ENCODE data around the gene ANKRD11. TPM values are rescaled to one million over a fixed set of nuclear protein-coding genes. Genes with fewer than 3 reads are reported as not detected.
"Not testable (repeated sequence)": the region's sequence is repeated elsewhere in the genome, so short reads cannot be mapped to it uniquely, and the experiment has no call there.

Gene ANKRD11
- total RNA-seq, 3 donors from 2014 or later = 153 to 181 (median 162) TPM

DNA sequence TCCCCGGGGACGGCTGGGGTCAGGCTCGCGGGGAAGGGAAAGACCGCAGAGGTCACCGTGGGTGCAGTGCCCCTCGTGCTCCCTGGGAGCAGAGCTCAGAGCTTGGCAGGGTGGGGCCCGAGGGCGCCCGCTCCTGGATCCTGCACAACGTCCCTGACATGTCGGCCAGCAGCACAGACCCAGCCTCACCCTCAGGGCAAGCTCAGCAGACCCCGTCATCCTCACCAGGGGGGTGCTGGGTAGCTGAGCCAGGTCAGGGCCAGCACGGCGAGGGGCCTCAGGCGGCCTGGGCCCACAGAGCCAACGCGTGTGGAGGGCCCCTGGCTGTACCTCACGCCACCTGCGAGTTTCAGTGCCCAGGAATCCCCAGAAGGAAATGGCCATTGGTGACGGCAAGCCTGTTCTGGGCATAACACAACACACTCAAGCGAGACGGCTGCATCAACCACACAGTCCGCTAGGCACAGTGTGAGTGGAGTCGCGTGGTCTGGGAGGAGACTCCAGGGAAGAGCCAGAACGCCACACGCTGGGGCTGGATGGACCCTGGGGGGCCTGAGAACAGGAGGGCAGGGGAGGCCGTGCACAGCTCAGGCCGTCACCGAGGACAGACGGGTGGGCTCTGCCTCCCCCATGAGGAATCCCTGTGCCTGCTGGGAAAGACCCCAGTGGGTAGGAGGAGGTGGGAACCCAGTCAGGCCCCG, 212.6 kb downstream of the ANKRD11 start:
- Mint-ChIP-seq H3K4me1 (ENCODE audit: low read depth) (no peaks in the 10 kb centered on the region), H3K36me3 (ENCODE audit: insufficient read depth) (peaks cover 27% of the 10 kb centered on the region), H3K4me3 (no peak overlapping the region), H3K27me3 (ENCODE audit: low read depth) (no peaks in the 10 kb centered on the region), H3K9me3 (no peaks in the 10 kb centered on the region)
- ATAC-seq (no peak), DNase-seq (no peak)

DNA sequence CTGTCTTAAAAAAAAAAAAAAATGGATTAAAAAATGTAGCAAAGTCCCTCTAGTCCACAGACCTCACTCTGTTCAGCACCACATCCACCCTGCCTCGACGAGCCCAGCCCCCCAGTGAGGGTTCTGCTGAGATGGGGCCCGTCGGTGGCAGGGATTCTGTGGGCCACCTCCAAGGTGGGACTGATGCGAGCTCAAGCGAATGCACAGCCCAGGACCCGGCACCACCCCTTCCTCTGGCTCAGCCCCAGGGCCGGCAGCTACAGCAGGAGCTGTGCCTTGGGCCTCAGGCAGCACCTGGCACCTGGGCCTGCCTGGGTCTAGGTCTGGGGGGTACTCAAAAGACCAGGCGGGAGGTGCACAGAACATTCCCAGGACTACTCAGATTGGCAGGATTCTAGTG, 213.3 kb downstream of the ANKRD11 start:
- Mint-ChIP-seq H3K9me3 (no peaks in the 10 kb centered on the region), H3K4me3 (no peak overlapping the region), H3K27me3 (ENCODE audit: low read depth) (no peaks in the 10 kb centered on the region), H3K36me3 (ENCODE audit: insufficient read depth) (peaks cover 27% of the 10 kb centered on the region), H3K4me1 (ENCODE audit: low read depth) (no peaks in the 10 kb centered on the region)
- ATAC-seq (no peak), DNase-seq (no peak)

DNA sequence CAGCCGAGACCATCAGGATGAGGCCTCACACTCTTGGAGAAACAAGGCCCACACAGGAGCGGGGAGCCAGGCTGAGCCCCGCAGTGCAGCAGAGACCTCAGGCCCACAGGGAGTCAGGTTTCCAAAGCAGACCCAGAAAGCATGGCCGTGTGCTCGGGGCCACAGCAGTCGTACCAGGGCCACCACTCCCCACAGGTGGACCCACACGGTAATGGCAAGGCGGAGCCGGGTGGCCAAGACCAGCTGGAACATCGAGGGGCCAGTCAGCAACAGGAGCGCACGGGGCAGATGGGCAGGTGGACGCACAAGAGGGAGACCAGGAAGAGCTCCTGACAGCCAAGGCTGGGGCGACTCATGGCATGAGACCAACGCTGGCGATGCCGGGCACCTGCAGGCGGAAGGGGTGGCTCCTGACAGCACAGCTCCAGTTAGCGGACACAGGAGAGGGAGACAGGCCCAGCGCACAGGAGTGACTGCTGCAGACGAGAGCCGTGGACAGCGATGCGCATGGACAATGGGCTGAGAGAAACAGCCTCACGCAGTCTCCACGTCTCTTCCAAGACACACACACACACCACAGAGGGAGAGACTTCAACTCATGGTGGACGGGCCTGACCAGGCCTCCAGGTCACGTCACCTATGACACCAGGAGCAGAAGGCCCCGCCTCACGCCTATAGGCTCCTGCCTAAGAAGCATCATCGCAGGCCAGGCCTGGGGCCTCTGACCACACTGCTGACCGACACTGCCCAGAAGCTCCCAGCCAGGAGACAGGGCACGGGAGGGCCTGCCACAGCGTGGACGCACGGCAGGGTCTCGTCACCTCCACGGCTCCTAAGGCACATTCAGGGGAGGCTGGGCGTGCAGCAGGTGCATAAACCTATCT, 214.3 kb downstream of the ANKRD11 start:
- no peak for ATAC-seq
- Mint-ChIP-seq H3K27me3 (ENCODE audit: low read depth) (no peaks in the 10 kb centered on the region), H3K4me1 (ENCODE audit: low read depth) (no peaks in the 10 kb centered on the region), H3K36me3 (ENCODE audit: insufficient read depth) (peaks cover 32% of the 10 kb centered on the region), H3K4me3 (no peak overlapping the region), H3K9me3 (no peaks in the 10 kb centered on the region)
- no peak for DNase-seq

DNA sequence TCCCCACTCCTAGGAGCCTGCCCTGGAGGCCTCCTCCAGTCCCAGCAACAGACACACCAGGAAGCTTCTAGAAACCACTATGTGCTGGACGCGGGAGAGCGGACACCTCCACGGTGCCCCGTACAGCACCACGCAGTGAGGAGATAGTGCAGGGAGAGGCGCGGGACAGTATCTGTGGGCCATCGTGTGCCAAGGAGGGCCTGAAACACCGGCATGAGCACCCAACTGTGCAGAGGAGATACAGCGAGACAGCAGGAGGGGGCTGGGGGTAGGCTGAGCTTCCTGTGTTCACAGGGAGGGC, 215.1 kb downstream of the ANKRD11 start:
- Mint-ChIP-seq H3K9me3 (no peaks in the 10 kb centered on the region), H3K4me1 (ENCODE audit: low read depth) (no peaks in the 10 kb centered on the region), H3K4me3 (no peak overlapping the region), H3K36me3 (ENCODE audit: insufficient read depth) (peaks cover 28% of the 10 kb centered on the region), H3K27me3 (ENCODE audit: low read depth) (no peaks in the 10 kb centered on the region)
- DNase-seq (no peak), ATAC-seq (no peak)

DNA sequence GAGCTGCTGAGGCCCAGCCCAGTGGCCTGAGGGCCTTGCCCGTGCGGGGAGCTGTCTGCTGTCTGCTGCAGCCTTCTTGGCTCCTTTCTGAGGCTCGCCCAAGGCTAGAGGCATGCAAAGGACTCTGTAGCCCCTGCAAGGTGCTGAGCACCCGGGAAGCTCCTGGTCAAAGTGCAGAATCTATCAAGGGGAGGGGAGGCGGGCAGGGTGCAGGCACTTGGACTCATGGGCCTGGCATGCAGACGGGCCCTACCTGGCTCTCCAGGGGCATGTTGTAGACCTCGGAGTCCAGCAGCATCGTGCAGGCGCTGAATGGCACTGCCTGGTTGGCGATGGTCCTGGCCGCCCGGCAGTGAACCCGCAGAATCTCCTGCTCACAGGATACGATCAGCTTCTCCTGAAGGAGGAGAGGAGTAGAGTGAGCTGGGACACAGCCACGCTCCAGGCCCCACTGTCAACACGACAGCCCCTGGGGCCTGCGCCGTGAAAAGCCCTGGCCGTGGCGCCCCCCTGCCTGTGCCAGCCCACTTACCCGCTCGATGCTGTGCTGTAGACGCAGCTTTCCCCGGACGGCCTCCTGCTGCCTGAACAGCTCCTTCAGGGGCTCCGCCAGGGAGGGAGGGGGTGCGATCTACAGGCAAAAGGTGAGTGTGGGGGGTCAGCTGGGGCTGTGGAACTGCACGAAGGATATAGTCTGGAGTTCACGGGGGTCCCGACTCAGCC, 215.6 kb downstream of the ANKRD11 start:
- no peak for ATAC-seq
- no peaks in the 10 kb centered on the region for H3K27me3 Mint-ChIP-seq (ENCODE audit: low read depth)
- DNase-seq = no peak

DNA sequence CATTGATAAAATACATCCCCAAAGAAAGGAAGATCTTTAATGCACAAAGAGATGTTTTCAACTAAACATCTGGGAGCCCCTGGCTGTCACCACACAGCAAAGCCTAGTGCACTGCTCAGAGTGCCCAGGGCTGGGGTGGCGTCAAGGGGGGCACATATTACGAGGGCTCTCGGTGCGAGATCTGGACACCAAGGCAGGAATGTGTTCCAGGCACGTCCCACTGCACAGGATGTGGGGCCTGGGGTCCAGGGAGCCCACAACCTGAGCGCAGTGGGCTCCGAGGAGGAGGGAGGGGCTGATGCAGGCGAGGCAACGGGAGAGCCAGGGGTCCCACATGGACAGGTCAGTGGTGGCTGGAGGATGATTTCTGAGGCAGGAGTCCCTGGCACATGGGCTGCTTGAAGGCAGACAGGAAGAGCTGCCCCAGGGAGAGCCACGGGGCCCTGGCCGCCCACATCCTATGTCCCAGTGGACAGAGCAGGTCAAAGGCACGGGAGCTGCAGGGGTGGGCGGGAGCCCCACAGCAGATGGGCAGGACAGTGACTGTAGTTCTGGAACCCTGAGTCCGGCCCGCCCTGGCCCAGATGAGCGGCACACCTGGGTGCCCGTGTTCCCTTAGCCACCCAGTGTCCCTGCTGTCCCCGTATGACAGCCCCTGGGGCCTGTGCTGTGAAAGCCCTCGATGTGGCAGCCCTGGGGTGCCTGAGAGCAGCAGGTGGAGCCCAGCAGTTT, 216.5 kb downstream of the ANKRD11 start:
- ATAC-seq (no peak), DNase-seq (no peak)
- H3K4me1 Mint-ChIP-seq (ENCODE audit: low read depth) = no peaks in the 10 kb centered on the region
- no peaks in the 10 kb centered on the region for H3K27me3 Mint-ChIP-seq (ENCODE audit: low read depth)
- H3K9me3 Mint-ChIP-seq = no peaks in the 10 kb centered on the region
- peaks cover 28% of the 10 kb centered on the region for H3K36me3 Mint-ChIP-seq (ENCODE audit: insufficient read depth)
- H3K4me3 Mint-ChIP-seq = no peak overlapping the region

More for the DNA sequence above, 215.6 kb downstream of the ANKRD11 start:
- H3K36me3 Mint-ChIP-seq (ENCODE audit: insufficient read depth) = peaks cover 28% of the 10 kb centered on the region
- no peak overlapping the region for H3K4me3 Mint-ChIP-seq
- no peaks in the 10 kb centered on the region for H3K4me1 Mint-ChIP-seq (ENCODE audit: low read depth)
- no peaks in the 10 kb centered on the region for H3K9me3 Mint-ChIP-seq

DNA sequence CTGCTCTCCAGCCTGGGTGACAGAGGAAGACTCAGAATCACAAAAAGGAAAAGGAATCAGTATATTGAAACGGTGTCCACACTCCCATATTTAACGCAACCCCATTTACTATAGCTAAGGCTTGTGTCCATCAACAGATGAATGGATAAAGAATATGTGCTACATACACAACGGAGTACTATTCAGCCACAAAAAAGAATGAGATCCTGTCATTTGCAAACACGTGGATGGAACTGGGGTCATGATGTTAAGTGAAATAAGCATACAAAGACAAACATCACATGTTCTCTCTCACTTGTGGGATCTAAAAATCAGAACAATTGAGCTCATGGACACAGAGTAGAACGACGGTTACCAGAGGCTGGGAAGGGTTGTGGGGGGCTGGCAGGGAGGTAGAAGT, 217.7 kb downstream of the ANKRD11 start:
- DNase-seq (no peak), ATAC-seq (no peak)
- Mint-ChIP-seq H3K27me3 (ENCODE audit: low read depth) (no peaks in the 10 kb centered on the region), H3K4me3 (no peak overlapping the region), H3K36me3 (ENCODE audit: insufficient read depth) (peaks cover 27% of the 10 kb centered on the region), H3K9me3 (no peaks in the 10 kb centered on the region), H3K4me1 (ENCODE audit: low read depth) (no peaks in the 10 kb centered on the region)

DNA sequence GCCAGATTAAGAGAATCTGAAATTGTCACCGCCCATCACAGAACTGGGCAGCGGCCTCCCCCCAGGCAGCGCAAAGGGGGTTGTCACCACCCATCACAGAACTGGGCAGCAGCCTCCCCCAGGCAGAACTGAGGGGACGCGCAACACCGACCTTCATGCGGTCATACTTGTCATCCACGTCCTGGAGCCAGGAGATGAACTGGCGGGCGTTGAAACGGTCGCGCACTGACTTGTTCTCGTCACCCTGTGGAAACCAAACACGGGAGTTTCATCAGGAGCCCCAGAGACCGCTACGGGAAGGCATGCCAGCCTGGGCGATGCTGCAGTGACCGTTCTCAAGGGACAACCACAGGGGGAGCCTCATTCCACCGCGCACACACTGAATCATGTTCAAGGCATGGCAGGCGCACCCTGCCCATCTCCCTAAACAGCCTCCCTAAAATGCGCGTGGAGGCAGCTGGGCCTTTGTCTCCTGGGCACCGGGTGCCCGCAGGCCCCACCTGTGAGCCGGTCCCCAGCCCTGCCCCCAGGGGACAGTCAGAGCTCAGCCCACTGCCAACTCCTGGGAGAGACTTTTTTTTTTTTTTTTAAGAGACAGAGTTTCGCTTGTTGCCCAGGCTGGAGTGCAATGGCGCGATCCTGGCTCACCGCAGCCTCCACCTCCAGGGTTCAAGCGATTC, 219.6 kb downstream of the ANKRD11 start:
- DNase-seq (no peak), ATAC-seq (no peak)
- Mint-ChIP-seq H3K4me3 (no peak overlapping the region), H3K9me3 (no peaks in the 10 kb centered on the region), H3K4me1 (ENCODE audit: low read depth) (no peaks in the 10 kb centered on the region), H3K27me3 (ENCODE audit: low read depth) (no peaks in the 10 kb centered on the region), H3K36me3 (ENCODE audit: insufficient read depth) (peaks cover 22% of the 10 kb centered on the region)

DNA sequence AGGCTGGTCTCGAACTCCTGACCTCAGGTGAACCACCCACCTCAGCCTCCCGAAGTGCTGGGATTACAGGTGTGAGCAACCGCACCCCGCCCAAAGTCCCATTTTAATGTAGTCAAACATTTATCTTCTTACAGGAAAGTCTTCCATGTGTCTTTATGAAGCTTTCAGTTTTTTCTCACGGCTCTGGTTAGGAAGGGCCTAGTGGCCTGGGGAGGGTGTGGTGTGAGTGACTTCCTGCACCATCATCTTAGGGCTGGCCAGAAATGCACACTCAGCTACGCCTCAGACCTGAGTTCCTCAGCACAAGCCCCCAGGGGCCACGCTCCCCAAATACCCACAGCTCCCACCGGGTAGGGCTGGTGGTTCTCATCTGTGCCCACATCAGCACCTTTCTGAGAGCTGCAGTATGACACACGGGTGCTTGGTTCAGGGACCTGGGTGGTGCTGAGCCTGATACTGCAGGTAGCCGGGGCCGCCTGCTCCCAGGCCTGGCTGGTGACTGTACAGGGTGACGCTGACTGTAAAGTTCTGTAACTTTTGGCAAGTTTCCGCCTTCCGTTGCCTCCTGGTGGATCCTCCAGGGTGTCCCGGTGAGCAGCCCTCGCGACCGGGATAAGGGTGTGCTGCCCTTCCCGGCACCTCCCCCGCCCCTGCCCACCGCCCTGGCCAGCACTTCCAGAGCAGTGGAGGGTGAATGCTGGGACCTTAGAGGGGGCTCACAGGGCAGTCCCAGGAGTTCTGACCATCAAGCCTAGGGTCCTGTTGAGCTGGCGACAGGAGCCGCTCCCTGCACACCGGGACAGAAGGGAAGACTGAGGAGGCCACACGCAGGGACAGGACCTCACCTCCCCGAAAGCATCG, 220.3 kb downstream of the ANKRD11 start:
- no peak for ATAC-seq
- no peak for DNase-seq
- H3K4me1 Mint-ChIP-seq (ENCODE audit: low read depth) = no peaks in the 10 kb centered on the region
- H3K9me3 Mint-ChIP-seq = no peaks in the 10 kb centered on the region
- peaks cover 23% of the 10 kb centered on the region for H3K36me3 Mint-ChIP-seq (ENCODE audit: insufficient read depth)
- H3K4me3 Mint-ChIP-seq = no peak overlapping the region
- H3K27me3 Mint-ChIP-seq (ENCODE audit: low read depth) = no peaks in the 10 kb centered on the region

DNA sequence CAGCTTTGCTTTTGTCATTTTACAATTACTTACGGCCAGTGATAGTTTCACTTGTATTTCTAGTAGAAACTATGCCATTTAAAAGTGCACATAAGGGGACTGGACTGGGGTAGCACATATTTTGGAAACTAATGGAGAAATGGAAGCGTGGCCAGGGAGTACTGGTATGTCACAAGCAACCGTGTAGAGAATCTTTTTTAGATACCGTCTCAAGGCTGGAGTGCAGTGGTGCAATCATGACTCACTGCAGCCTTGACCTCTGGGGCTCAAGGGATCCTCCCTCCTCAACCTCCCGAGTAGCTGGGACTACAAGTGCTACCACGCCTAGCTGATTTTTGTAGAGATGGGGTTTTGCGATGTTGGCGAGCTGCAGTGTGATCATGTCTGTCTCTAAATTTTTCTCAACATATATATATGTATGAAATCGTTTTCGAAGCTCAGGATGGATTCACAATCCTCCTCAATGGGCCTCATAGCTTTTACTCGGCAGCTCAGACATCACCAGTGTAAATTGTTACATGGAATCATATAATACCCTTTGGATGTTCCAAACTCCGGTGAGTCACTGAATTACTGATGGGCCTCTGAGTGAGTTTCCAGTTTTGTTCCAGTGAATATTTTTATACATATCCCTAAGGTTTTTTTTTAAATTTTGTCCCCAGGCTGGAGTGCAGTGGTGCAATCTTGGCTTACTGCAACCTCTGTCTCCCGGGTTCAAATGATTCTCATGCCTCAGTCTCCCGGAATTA, 221.2 kb downstream of the ANKRD11 start:
- DNase-seq (no peak), ATAC-seq (no peak)
- Mint-ChIP-seq H3K4me1 (ENCODE audit: low read depth) (no peaks in the 10 kb centered on the region), H3K9me3 (no peaks in the 10 kb centered on the region), H3K4me3 (no peak overlapping the region), H3K36me3 (ENCODE audit: insufficient read depth) (peaks cover 21% of the 10 kb centered on the region), H3K27me3 (ENCODE audit: low read depth) (no peaks in the 10 kb centered on the region)

DNA sequence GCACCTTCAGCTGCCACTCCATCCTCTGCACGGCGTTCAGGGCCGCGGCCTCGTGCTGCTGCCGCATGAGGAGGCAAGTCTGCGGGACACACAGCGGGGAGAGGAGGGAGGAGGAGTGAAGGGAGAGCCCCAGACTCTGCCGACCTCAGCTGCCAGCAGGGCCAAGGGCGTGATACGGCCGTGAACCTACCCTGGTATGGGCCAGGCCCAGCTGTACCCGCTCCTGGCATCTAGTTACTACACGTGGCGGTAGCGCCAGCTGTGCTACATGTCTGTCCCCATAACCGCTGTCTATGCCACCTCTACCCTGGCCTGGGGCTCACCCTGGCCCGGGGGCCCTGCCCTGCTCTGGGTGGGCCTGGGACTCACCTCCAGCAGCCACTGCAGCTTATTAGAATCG, 221.8 kb downstream of the ANKRD11 start:
- Mint-ChIP-seq H3K4me3 (no peak overlapping the region), H3K4me1 (ENCODE audit: low read depth) (no peaks in the 10 kb centered on the region), H3K9me3 (no peaks in the 10 kb centered on the region), H3K27me3 (ENCODE audit: low read depth) (no peaks in the 10 kb centered on the region), H3K36me3 (ENCODE audit: insufficient read depth) (peaks cover 18% of the 10 kb centered on the region)
- no peak for DNase-seq
- ATAC-seq = no peak

DNA sequence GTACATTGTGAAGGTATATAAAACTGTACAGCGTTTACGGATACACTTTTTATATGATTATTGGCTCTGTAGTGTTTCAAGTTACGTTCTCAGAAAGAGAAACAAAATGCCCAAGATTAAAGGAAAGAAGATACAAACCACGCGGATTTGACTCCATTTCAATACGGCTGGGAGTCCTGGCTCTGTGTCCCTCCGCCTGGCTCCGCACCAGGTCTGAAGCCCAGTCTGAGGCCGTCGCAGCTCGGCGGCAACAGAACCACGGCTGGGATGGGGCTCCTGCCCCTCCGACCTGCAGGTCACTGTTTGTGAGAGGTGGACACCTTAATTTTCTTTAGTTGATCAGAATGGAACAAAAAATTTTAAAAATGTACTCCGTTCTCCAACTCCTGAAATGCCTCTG, 222.6 kb downstream of the ANKRD11 start:
- H3K27me3 Mint-ChIP-seq (ENCODE audit: low read depth); H3K4me3 Mint-ChIP-seq; DNase-seq; H3K9me3 Mint-ChIP-seq; ATAC-seq; H3K4me1 Mint-ChIP-seq (ENCODE audit: low read depth): not testable (repeated sequence)
- H3K36me3 Mint-ChIP-seq (ENCODE audit: insufficient read depth) = peaks cover 13% of the 10 kb centered on the region
